ENCODE measurements around the gene TMEM233.
"Not testable (repeated sequence)": the region's sequence is repeated elsewhere in the genome, so short reads cannot be mapped to it uniquely, and the experiment has no call there.

TMEM233 gene

GRCh38 chr12:119642986-119643385, 49.4 kb downstream of the TMEM233 start:
- DNase-seq (ENCODE audit: low spot score) = no peak
- no peak for TF ChIP-seq CTCF (IDR thresholded peaks at IDR 0.05; ENCODE audit: extremely low read depth, missing control alignments)

GRCh38 chr12:119644930-119645329, 51.4 kb downstream of the TMEM233 start:
- no peak for TF ChIP-seq CTCF (IDR thresholded peaks at IDR 0.05; ENCODE audit: extremely low read depth, missing control alignments)
- DNase-seq (ENCODE audit: low spot score) = no peak

- TF ChIP-seq CTCF (IDR thresholded peaks at IDR 0.05; ENCODE audit: extremely low read depth, missing control alignments) = no peak
- DNase-seq (ENCODE audit: low spot score) = no peak
Measured at GRCh38 chr12:119645535-119646059, 52.0 kb downstream of the TMEM233 start.

- DNase-seq (ENCODE audit: low spot score) = peak; percentile 61
Measured at GRCh38 chr12:119649202-119649808, 55.7 kb downstream of the TMEM233 start.

GRCh38 chr12:119652665-119653064, 59.1 kb downstream of the TMEM233 start:
- no peak for DNase-seq (ENCODE audit: low spot score)
- no peak for TF ChIP-seq CTCF (IDR thresholded peaks at IDR 0.05; ENCODE audit: extremely low read depth, missing control alignments)

More at GRCh38 chr12:119649202-119649808, 55.7 kb downstream of the TMEM233 start:
- TF ChIP-seq CTCF (IDR thresholded peaks at IDR 0.05; ENCODE audit: extremely low read depth, missing control alignments) = peak; percentile 46

GRCh38 chr12:119657001-119657400, 63.4 kb downstream of the TMEM233 start:
- not testable (repeated sequence) for DNase-seq (ENCODE audit: low spot score)

- DNase-seq (ENCODE audit: low spot score) = not testable (repeated sequence)
Measured at GRCh38 chr12:119658166-119658565, 64.6 kb downstream of the TMEM233 start.

GRCh38 chr12:119659289-119659897, 65.8 kb downstream of the TMEM233 start:
- peak; percentile 52 for TF ChIP-seq CTCF (IDR thresholded peaks at IDR 0.05; ENCODE audit: extremely low read depth, missing control alignments)
- peak; percentile 61 for DNase-seq (ENCODE audit: low spot score)

Measured in GM20000 (cell line).